GM13977 (cell line): ENCODE measurements around the gene LEF1.

Experiments used
- DNase-seq: peaks from one replicate; pipeline ENCODE4 v3.0.0; 2012; ENCODE audit warnings: low spot score
- CTCF ChIP-seq: IDR thresholded peaks from 2 replicates; pipeline ENCODE4 v1.5.1; 2012; ENCODE audit warnings: mild to moderate bottlenecking, control low read depth; ENCODE audit not compliant: insufficient read depth; ENCODE audit errors: extremely low read depth, missing control alignments
- in situ Hi-C: fragments of 300-500 bp; cut with MboI; formaldehyde crosslinking; loops from one replicate; pipeline ENCODE4 v1.12.0; 2022; ENCODE audit warnings: low sequenced_read_pairs, low pct_unique_long_range_greater_than_20kb, mixed read lengths, inconsistent platforms; ENCODE audit not compliant: unreplicated experiment

Gene LEF1

GRCh38 chr4:108209489-108209888, 40.8 kb upstream of the LEF1 start:
- no peak for TF ChIP-seq CTCF
- in situ Hi-C loops, result no loop called here
- no peak for DNase-seq

GRCh38 chr4:108205859-108206258, 37.1 kb upstream of the LEF1 start:
- no peak for TF ChIP-seq CTCF
- in situ Hi-C loops, result no loop called here
- DNase-seq, result no peak

- no peak for DNase-seq
- in situ Hi-C loops, result no loop called here
These were observed 35.8 kb upstream of the LEF1 start for GRCh38 chr4:108204518-108204917.

GRCh38 chr4:108203377-108203776, 34.6 kb upstream of the LEF1 start:
- in situ Hi-C loops, result no loop called here
- no peak for DNase-seq
- no peak for TF ChIP-seq CTCF

More at GRCh38 chr4:108204518-108204917, 35.8 kb upstream of the LEF1 start:
- TF ChIP-seq CTCF, result no peak

GRCh38 chr4:108201774-108202173, 33.0 kb upstream of the LEF1 start:
- no peak for DNase-seq
- no peak for TF ChIP-seq CTCF
- in situ Hi-C loops, result no loop called here

DNA sequence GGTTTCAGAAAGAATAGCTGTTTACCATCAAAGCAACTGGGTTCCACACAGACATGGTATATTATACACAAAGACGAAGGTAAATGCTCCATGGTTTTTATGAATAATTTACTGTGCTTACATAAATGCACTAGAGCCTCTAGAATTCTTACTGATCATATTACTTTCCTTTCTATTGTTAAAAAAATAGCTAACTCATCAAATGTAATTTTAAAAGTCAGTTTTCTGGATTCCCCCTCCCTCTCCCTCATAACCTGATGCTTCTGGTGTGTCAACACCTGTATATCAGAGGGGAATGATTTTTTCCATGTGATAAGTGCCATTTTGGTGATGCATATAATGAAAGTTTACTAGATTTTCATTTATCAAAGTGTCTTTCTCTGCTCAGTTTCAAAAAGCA, 31.1 kb upstream of the LEF1 start:
- in situ Hi-C loops, result no loop called here
- no peak for TF ChIP-seq CTCF
- DNase-seq, result no peak

GRCh38 chr4:108193886-108194672, 25.3 kb upstream of the LEF1 start:
- DNase-seq, result no peak
- no peak for TF ChIP-seq CTCF
- in situ Hi-C loops, result no loop called here
